Glutamatergic neuron (in vitro differentiated cells): ENCODE data around the gene BICRAL. TPM values are rescaled to one million over a fixed set of nuclear protein-coding genes. Genes with fewer than 3 reads are reported as not detected.
A peak's percentile ranks its signal among the peaks of the same experiment; 100 is the strongest.

Experiments
- DNase-seq: peaks from one replicate; pipeline ENCODE4 v3.0.0; 2022
- H3K27ac Mint-ChIP-seq: one replicate; pipeline ENCODE4 v1.8.0; 2020; ENCODE audit warnings: mild to moderate bottlenecking, mixed read lengths, inconsistent platforms; ENCODE audit not compliant: unreplicated experiment
- H3K27me3 Mint-ChIP-seq: one replicate; pipeline ENCODE4 v1.8.0; 2020; ENCODE audit warnings: mild to moderate bottlenecking, moderate library complexity, mixed read lengths, inconsistent platforms; ENCODE audit not compliant: unreplicated experiment
- H3K36me3 Mint-ChIP-seq: one replicate; pipeline ENCODE4 v1.8.0; 2020; ENCODE audit warnings: mild to moderate bottlenecking, mixed read lengths, inconsistent platforms; ENCODE audit not compliant: unreplicated experiment
- H3K4me1 Mint-ChIP-seq: one replicate; pipeline ENCODE4 v1.8.0; 2020; ENCODE audit warnings: mild to moderate bottlenecking, low read depth, mixed read lengths, inconsistent platforms; ENCODE audit not compliant: unreplicated experiment
- H3K4me3 Mint-ChIP-seq: one replicate; pipeline ENCODE4 v1.8.0; 2020; ENCODE audit warnings: mild to moderate bottlenecking, mixed read lengths, inconsistent platforms; ENCODE audit not compliant: unreplicated experiment
- H3K9me3 Mint-ChIP-seq: one replicate; pipeline ENCODE4 v1.8.0; 2020; ENCODE audit warnings: mild to moderate bottlenecking, moderate library complexity, mixed read lengths, inconsistent platforms; ENCODE audit not compliant: unreplicated experiment
- CTCF ChIP-seq: fragments of 200-600 bp; sonication (generic); IDR thresholded peaks from one replicate; pipeline ENCODE4 v1.5.0; 2021; ENCODE audit not compliant: partially characterized antibody, unreplicated experiment
- total RNA-seq: library from RNA; stranded (reverse); fragmentation: NEBNext Ultra II Directional; extraction: Animal tissue kit (Norgen Biotek cat#: 25700); gene quantifications from one replicate; pipeline ENCODE4 v1.2.1, GENCODE V29; 2021; ENCODE audit not compliant: unreplicated experiment

Gene BICRAL
- total RNA-seq, 1 donor from 2014 or later = 11.0 TPM

DNA sequence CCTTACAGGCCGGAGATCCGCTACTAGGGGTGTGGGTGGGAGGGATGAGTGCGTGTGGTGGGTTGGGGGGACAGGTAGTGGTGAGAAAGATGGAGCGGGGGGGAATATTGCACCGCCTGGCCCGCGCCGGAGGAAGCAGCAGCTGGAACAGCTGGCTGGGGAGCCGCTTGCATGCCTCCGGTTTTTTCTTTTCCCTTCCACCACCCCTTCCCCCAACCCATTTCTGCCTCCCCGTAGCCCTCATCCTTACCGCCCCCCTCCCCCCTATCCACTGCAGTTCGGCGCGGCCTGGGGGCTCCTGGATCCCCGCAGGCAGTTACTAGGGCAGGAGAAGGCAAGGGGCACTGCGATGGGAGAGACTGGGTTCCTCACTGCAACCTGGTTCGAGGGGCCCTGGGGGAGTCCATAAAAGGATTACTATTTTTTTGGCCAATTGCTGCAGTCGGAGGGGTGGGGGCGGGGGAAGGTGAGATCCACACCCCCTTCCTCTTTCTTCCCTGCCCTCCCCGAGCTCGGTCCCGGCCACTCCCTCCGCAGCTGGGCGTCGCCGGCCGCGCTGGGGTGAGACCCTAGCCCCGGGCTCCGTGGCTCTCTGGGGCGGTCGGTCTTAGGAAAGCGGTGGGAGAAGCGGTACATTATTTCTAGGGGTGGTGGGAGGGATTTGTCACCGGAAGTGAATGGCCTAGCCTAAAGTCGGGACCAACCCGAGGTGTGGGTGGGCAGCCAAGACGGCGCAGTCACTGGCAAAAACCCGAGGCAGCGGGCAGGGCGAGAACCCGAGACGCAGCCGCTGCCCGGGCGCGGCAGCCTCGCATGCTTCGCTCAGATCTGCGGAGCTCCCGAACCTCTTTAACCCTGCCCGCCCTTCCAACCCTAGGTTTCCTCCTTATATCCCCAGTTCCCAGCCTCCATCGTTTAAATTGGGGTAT, 35.1 kb upstream of the BICRAL start:
- Mint-ChIP-seq H3K27me3 (peaks cover 10% of the 10 kb centered on the region), H3K4me3 (peak overlapping the region; percentile 100), H3K36me3 (no peaks in the 10 kb centered on the region), H3K27ac (peak overlapping the region; percentile 100), H3K4me1 (peaks cover 11% of the 10 kb centered on the region), H3K9me3 (peaks cover 8% of the 10 kb centered on the region)
- peak; percentile 92 for DNase-seq
- TF ChIP-seq CTCF = no peak

DNA sequence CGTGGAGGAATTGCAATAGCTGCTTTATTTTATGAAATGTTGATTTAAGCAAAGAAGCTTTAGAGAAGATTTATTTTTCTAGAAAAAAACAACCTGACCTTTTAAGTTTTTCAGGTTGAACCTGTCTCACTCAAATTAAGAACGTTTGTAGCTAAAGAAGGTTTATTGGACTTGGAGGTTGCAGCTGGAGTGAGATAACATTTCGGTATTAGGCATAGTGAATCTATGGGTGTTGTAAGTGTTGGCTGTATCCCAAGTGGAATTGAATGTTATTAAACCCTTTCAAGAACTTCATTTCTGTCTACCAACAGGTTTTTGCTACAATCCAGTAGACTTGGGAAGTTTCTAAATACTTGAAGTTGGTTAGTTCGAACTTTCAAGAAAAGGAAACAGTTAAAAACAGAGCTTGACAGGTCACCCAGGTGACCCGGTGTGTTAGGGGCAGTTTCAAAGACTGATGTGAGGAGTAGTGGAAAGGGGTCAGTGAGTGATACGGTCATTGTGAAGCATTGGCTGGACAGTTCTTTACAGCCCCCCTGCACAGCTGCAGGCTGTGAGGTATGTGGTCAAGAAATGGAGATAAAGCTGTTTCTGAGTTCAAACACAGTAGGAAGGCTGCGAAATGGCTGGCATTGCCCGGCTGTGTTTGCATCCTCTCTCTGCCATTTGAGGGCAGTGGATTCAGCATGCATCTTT, 33.5 kb upstream of the BICRAL start:
- peaks cover 8% of the 10 kb centered on the region for H3K9me3 Mint-ChIP-seq
- H3K4me3 Mint-ChIP-seq = peak overlapping the region; percentile 100
- no peaks in the 10 kb centered on the region for H3K36me3 Mint-ChIP-seq
- DNase-seq = no peak
- H3K27me3 Mint-ChIP-seq = peaks cover 7% of the 10 kb centered on the region
- peak overlapping the region; percentile 100 for H3K27ac Mint-ChIP-seq
- no peak for TF ChIP-seq CTCF
- H3K4me1 Mint-ChIP-seq = peaks cover 4% of the 10 kb centered on the region

DNA sequence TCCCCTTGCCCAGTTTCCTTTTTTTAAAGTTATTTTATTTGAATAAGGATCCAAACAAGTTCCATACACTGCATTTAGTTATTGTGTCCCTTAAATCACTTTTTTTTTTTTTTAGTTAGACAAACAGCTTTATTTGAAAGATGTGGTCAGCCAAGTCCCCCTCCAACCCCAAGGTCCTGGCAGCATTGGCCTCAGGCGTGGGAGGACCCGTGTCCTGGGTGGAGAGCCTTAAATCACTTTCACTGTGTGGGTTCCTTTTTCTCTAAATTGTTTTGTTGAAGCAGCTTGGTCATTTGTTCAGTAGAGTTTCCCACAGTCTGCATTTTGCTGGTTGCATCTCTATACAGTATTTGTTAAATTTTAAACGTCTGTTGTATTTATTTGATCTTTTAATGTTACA, 30.8 kb upstream of the BICRAL start:
- peaks cover 4% of the 10 kb centered on the region for H3K9me3 Mint-ChIP-seq
- peaks cover 3% of the 10 kb centered on the region for H3K27me3 Mint-ChIP-seq
- H3K36me3 Mint-ChIP-seq = no peaks in the 10 kb centered on the region
- no peak overlapping the region for H3K4me3 Mint-ChIP-seq
- TF ChIP-seq CTCF = no peak
- no peak overlapping the region for H3K27ac Mint-ChIP-seq
- H3K4me1 Mint-ChIP-seq = peaks cover 2% of the 10 kb centered on the region
- no peak for DNase-seq

GRCh38 chr6:42754759-42755158, 27.1 kb upstream of the BICRAL start:
- TF ChIP-seq CTCF = no peak
- no peaks in the 10 kb centered on the region for H3K9me3 Mint-ChIP-seq
- no peaks in the 10 kb centered on the region for H3K27me3 Mint-ChIP-seq
- no peaks in the 10 kb centered on the region for H3K36me3 Mint-ChIP-seq
- no peak overlapping the region for H3K4me3 Mint-ChIP-seq
- peaks cover 8% of the 10 kb centered on the region for H3K4me1 Mint-ChIP-seq
- no peak for DNase-seq
- H3K27ac Mint-ChIP-seq = no peak overlapping the region

GRCh38 chr6:42756722-42757121, 25.1 kb upstream of the BICRAL start:
- Mint-ChIP-seq H3K9me3 (no peaks in the 10 kb centered on the region), H3K36me3 (no peaks in the 10 kb centered on the region), H3K4me3 (no peak overlapping the region), H3K4me1 (peaks cover 8% of the 10 kb centered on the region), H3K27me3 (no peaks in the 10 kb centered on the region), H3K27ac (no peak overlapping the region)
- TF ChIP-seq CTCF = no peak
- no peak for DNase-seq
